ENCODE results near the gene WNT5A.

The WNT5A gene

DNA sequence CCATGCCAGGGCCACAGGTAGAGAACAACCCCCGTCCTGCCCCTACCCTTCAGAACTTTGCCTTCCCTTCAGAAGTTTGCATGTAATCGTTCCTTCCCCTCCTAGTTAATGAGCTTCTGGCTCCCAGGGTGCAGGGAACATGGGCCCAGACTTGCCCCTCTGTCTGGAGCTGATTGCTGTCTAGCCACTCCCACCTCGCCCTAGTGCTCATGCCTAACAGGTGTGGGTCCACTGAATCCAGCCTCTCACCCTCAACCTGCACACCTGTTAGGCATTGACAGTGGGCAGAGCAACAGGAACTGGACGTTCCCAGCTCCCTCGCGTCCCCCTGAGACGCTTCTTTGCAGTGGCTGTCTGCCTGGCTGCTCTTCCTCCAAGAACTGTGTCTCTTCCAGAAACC is 40.3 kb downstream of the WNT5A start:
- DNase-seq (ENCODE audit: low spot score), result no peak

GRCh38 chr3:55445551-55445950 is 41.6 kb downstream of the WNT5A start:
- no peak for DNase-seq (ENCODE audit: low spot score)

GRCh38 chr3:55443346-55443745 is 43.8 kb downstream of the WNT5A start:
- no peak for DNase-seq (ENCODE audit: low spot score)

DNA sequence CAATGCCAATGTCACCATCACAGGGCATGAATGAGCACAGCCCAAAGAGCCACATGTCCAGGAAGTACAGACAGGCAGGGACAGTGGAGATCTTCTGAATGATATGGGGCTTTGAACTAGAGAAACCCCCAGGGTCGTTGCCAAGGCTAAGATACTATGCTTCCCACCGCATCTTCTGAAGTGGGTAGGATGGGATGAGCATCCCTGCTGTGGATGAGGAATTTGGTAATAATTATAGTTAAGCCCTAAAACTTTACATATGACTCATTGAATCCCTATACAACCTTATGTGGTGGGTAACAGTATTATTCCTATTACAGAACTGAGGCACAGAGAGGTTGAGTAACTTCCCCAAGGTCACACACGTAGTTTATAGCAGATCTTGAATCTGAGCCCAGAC is 44.2 kb downstream of the WNT5A start:
- DNase-seq (ENCODE audit: low spot score), result no peak

DNA sequence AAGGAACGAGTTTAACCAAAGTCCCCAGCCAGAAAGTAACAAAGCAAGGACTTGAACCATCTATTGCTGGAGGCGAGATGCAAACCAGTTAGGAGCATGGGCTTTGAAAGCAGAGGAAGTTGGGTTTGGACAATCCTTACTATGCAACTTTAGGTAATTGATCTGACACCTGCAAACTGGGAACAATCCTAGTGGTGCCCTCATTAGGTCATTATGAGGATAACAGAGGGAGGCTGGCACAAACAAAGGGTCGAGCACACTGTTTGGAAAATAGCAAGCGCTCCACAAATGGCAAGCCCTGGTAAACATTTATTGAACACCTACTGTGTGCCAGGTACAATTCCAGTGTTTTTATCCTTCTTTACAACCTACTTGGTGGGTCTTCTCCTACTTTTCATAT is 45.6 kb downstream of the WNT5A start:
- peak; percentile 59 for DNase-seq (ENCODE audit: low spot score)

DNA sequence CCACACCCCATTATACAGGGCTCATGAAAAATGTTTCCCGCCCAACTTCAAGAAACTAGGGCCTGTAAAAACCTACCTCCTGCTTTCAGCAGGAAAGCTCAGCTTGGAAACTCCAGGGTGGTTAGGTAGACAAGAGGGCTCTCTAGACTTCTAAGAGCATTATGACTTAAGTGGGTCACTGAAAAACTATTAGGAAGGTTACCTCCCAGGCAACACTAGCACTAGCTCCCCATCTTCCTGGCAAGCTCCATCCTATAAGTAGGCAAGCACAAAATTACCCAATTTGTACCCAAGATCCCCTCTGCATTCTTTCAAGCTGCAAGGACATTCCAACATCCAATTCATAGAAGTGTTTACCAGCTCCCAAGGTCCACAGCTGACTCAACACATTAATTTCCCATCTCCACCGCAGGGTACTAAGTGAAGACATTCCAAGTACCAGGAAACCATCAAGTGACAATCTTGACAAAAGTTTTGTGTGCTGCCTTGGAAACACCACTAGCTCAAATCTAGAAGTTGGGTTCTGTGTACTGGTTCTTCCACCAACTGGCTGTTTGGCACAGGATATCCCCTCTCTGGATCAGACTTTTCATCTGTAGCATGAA is 46.9 kb downstream of the WNT5A start:
- no peak for DNase-seq (ENCODE audit: low spot score)

DNA sequence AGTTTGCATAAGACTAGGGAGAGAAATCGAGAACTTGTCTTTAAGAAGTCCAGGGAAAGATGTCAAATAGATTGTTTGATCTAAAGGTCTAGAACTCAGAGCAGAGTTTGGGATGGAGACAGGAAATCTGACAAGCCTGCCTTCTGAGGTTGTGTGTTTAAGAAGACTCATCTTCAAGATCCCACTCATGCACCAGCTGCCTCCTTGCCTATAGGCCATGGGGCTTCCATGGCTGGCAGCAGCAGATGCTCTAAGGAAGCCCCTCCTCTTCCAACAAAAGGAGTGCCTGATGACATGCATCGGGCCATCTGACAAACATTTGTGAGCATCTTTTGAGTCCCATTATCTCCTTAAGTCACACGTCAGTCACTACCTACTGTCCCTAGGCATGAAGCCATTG is 47.4 kb downstream of the WNT5A start:
- no peak for DNase-seq (ENCODE audit: low spot score)

DNA sequence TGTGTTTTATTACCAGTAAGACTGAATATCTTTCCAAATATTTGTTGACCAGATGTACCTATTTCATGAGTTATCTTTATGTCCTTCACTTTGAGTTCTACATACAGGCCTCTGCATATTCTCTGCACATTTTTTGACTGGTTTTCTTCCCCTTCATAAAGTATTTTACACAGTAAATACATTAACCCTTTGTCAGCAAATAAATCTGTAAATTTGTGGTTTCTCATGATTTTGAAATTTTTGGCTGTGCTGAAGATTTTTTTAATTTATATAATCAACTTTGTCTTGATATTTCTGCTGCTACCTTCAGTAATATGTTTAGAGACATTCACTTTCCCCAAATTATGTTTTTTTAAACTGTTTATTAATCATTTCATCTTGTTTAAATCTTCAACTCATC is 50.5 kb downstream of the WNT5A start:
- no peak for DNase-seq (ENCODE audit: low spot score)

DNA sequence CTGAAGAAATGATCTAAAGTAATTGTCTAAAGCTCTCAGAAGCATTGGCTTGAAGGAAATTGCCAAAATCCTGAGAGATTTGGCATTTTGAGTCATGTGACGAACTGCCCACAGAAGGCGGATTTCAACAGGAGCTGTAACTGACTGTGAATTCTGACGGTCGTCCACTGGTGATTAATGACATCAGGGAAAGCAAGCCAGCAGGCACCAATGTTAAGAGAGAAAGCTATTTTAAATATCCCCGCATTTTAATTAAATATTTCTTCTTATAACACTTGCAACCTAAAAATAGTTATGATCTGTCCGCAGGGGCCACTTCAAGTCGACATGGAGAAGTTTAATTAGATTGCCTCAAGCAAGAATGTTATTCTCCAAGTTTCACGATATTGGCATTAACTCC is 51.6 kb downstream of the WNT5A start:
- DNase-seq (ENCODE audit: low spot score), result no peak

GRCh38 chr3:55434789-55435188 is 52.3 kb downstream of the WNT5A start:
- peak; percentile 23 for DNase-seq (ENCODE audit: low spot score)

GRCh38 chr3:55431041-55431440 is 56.1 kb downstream of the WNT5A start:
- DNase-seq (ENCODE audit: low spot score), result no peak

DNA sequence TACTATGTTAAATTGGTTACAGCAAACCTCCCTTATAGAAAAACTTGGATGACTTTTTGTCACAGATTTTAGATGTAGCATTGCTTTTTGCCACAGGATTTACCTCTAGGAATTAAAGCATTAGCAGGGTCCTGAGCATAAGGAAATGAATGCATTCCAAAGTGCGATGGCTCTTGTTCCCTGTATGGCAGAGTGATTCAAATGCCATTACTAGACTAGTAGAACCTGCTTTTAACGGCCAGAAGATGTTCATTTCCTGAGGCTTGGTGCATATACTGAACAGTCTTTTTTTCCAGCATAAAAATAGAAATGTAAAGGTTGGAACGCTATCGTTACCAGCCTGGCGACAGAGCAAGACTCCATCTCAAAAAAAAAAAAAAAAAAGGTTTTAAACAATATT is 59.4 kb downstream of the WNT5A start:
- DNase-seq (ENCODE audit: low spot score), result no peak

DNA sequence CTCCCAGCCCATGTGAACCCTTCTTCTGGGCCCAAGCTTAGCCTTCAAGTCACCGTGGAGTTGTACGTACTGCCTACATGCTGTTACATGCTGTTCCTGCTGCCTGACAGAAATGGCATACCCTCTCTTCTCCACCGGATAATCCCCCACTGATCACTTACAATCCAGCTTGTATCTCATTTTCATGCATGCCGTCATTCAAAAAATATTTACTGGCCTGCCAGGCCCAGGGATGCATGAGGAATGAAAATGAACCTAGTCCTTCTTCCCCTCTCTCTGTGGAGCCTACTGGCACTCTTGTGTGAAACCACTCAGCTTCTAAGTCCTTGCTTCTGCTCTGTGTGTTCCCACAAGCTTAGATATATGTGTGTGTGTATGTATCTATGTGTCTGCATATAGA is 60.6 kb downstream of the WNT5A start:
- DNase-seq (ENCODE audit: low spot score), result no peak

GRCh38 chr3:55423782-55424181 is 63.3 kb downstream of the WNT5A start:
- DNase-seq (ENCODE audit: low spot score), result no peak

- no peak for DNase-seq (ENCODE audit: low spot score)
Measured at GRCh38 chr3:55417211-55417610, 69.9 kb downstream of the WNT5A start.

DNA sequence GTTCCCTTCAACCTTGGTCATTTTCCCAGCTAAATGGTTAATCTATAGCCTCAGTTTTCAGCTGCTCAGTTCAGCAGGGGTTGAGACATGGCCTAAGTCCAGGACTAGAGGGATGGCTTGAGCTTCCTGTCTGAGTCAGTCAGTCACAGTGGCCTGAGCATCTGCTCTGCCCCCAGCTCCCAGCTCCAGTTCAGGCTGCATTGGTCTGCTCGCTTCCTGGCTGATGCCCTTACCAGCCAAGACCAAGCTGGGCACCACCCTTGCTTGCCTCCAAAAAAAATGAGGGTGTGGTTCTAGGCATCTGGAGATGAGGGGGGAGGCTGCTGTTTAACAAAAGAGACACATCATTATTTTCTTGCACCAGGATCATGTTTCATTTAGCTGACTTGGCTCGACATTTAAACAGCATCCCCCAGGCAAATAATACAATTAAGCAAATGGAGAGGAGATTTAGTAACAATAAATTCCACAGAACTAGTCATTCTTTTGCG is 70.7 kb downstream of the WNT5A start:
- DNase-seq (ENCODE audit: low spot score), result no peak

All from iPS-NIHi11 (cell line).